Stimulated activated CD8-positive, alpha-beta memory T cell treated with anti-CD3 and anti-CD28 coated beads, Interleukin-15, amount 100 ng/mL, for 48 hours (primary cell): ENCODE results near the gene CDH22.

ENCODE experiments used
- DNase-seq, 2 donors: peaks; one replicate each; pipeline ENCODE4 v3.0.0-alpha.2; 2020; ENCODE audit warnings: low read depth in 2 of 2

Gene CDH22

GRCh38 chr20:46300281-46300680 is 8.0 kb downstream of the CDH22 start:
- DNase-seq, result no peak

DNA sequence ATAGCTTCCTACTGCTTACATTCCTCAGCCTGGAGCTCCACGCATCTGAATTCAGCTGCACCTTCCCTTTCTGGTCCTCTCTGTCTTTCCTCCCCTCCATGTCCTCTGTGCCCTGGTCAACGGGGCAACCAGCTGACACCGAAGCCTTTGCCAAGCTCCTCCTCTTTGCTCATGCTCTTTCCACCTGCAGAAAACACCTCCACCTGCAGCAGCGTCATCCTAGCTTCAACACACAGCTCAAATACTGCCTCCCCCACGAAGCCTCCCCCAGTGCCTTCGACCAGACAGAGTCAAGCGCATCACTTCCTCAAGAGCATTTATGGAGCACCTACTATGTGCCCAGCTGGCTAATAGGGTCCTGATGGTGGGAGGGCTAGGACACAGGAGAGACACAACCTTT is 9.2 kb downstream of the CDH22 start:
- DNase-seq, result no peak

DNA sequence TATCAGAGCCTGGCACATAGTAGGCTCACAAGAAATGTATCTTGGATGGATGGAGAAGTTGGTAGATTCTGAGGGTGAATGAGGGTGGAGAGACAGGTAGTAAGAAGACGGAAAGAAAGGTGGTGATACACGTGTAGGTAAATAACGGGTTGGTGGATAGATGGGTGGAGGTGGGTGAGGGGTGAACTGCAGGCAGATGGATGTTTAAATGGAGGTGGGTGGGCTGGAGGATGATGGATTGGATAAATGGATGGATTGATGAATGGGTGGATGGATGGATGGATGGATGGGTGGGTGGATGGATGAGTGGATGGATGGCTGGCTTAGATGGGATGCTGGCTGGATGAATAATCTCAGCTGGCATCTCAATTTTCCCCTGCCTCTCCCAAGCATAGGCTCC is 9.9 kb downstream of the CDH22 start:
- no peak for DNase-seq

DNA sequence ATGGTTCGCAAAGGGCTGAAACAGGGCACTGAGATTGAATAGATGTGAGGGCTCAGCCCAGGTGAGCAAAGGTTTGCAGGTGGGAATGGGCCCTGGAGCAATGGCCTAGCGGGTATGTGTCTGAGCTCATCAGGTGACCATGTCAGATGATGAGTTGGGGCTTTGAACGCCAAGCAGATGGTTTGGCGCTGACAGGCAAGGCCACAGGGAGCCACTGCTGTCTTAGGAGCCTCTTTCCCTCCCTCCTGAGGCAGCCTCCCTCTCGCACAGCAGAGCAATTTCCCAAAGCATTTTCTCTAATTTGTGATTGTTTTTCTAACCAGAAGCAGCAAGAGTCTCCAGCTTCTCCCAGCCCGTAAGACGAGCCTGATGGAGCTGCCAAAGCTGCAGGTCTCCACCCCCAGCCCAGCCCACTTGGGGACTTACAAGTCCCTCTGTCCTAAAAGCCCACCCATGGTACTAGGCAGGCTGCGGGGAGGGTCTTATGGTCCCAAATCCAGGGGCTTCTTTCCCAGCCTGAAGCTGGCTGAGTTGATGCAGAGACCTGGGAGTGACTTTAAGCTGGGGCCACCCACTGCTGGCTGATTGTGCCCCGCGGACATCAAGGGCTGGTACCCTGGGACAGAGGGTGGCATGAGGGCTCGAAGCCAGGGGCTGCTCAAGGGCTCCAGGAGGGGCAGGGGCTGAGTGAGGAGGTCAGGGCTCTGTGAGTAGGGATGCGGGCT is 11.6 kb downstream of the CDH22 start:
- DNase-seq, result no peak

DNA sequence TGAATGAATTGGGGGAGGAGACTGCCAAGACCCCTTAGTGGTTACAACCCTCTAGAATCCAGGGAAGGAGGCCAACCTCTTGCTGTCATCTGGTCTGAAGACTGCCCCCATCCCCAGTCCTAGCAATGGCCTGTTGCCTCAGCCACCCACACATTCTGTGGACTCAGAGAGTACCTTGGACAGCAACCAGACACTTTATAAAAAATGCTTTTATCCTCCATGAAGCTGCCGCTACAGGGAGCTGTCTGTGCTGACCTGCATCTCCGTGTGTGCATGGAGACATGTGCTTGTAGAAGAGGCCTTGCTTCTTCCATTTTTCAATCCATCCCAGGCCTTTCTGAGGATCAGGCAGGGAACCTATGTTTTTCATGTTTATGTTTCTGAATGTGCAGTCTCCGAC is 15.2 kb downstream of the CDH22 start:
- DNase-seq, result no peak

- no peak for DNase-seq
These were observed 16.9 kb downstream of the CDH22 start for GRCh38 chr20:46291401-46291800.

GRCh38 chr20:46289432-46289831 is 18.9 kb downstream of the CDH22 start:
- DNase-seq, result no peak

DNA sequence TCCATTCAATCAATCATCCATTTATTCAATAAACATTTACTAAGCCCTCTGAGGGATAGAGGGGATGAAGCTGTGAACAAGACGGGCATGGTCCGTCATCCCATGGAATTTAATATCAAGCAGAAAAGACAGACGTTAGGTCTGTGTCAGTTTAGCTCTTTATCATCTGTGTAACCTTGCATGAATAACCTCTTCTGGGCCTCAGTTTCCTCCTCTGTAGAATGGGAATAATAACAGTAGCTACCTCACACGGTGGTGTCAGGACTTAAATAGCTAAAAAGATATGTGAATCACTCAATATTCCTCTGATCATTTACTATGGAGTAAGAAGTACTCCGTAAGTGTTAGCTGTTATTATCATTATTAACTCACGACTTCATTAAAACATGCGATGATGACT is 21.3 kb downstream of the CDH22 start:
- no peak for DNase-seq

- no peak for DNase-seq
These were observed 21.9 kb downstream of the CDH22 start for GRCh38 chr20:46286382-46286781.

GRCh38 chr20:46285740-46286139 is 22.6 kb downstream of the CDH22 start:
- no peak for DNase-seq

DNA sequence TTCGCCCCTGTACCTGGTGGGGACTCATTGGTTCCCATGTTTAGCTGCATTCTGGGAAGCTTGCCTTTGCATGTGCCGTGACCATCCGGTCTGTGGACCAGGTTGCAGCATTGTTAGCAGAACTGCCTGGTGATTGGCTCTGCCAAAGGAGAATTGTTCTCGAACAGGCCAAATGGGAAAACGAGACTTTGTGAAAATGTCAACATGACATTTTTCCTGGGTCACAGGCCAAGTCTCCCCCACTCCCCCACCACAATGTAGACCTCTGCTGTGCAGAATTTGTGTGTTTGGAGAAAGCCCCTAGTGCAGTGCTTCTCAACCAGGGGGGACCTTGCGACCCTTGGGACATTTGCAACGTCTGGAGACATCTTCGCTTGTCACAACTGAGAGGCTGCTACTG is 23.2 kb downstream of the CDH22 start:
- DNase-seq, result no peak

DNA sequence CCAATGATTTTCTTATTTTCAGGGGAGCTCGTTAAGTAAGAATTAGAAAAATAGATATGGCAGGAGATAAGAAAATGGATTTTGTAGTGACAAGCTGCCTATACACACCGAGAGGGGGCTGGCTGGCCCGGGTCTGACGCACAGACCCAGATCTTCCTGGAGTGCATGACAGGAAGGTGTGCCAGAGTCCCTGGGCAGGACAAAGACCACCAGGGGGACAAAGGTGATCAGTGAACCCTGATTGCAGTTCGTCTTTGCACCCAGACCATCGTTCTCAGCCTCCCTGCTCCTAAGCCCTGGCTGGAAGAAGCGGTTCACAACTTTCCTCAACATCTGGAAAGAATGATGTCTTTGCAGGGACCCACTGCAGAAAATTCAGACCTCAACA is 24.3 kb downstream of the CDH22 start:
- DNase-seq, result no peak

- no peak for DNase-seq
These were observed 24.8 kb downstream of the CDH22 start for GRCh38 chr20:46283426-46284039.

- no peak for DNase-seq
These were observed 25.6 kb downstream of the CDH22 start for GRCh38 chr20:46282669-46283068.

- DNase-seq, result no peak
These were observed 29.2 kb downstream of the CDH22 start for GRCh38 chr20:46279103-46279502.

GRCh38 chr20:46277602-46278001 is 30.7 kb downstream of the CDH22 start:
- no peak for DNase-seq

DNA sequence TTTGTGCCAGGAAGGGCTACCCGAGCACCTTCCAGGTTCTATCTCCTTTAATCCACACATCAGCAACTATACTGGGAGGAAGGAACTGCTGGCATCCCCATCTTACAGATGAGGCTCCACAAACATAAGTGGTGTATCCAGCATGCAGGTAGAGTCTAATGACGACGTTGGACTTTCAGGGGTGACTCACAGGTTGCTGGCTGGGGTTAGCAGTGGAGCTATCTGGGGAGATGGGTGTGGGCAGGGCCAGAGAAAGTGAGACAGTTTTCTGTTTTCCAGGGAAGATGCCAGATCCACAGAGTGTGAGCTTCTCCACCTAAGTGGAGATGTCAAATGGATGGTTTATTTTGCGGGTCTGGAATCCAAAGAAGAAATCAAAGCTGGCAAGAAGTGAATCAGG is 31.8 kb downstream of the CDH22 start:
- no peak for DNase-seq

- no peak for DNase-seq
These were observed 33.2 kb downstream of the CDH22 start for GRCh38 chr20:46275091-46275490.

- DNase-seq, result no peak
These were observed 34.6 kb downstream of the CDH22 start for GRCh38 chr20:46273717-46274116.

DNA sequence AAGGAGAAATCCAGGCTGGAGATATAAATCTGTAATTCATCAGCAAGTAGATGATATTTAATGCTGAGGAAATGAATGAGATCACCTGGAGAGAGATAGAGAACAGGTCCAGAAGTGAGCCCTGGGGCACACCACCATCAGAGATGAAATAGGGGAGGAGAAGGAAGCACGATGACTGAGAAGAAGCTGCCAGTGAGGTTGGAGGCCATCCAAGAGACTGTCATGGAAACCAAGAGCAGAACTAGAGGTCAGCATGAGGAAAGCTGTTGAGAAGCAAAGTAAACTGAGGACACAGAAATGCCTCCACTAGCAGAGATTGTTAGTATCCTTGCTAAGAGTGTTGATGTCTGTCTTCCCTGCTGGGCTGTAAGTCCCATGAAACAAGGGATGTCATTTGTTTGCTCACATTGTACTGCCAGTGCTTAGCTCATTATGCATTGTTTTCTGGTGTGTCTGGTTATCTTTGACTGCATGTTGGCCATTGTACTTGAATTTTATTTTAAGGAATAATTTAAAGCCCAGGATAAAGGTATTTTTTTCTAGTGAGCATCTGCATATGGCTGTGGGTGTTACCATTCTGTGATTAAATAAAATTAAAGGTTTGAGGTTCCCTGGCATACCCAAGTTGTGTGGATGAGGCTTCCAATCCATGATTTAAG is 35.8 kb downstream of the CDH22 start:
- no peak for DNase-seq

DNA sequence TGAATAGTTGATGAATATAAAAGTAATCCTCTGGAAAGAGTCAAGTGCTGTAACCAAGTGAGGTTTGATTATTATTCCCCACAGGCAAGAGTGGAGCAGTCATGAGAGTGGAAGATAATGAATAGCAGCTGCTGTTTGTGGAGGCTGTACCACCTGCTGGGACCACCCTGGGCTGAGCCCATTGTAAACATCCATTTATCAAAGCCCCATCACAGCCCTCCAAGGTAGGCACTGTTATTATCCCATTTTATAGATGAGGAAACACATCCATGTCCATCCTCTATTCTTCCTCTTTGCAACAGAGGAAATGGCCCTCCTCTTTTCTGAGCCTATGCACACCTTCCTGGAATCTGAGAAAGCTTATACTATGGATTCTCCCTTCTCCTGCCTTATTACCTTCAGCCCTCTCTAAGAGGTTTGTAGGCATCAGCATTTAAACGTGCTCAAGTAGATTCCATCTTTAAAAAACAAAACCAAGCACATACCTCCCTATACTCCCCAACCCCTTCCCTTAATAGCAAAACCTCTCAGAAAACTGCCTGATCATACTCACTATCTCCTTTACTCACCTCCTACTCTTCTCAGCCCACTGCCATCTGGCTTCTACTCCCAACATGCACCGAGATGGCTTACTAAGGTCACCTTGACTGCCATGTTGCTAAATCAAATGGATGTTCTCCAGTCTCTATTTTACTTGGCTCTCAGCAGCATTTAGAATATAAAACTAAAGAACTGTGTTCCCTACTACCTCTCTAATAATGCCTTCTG is 37.1 kb downstream of the CDH22 start:
- no peak for DNase-seq

GRCh38 chr20:46269372-46269771 is 38.9 kb downstream of the CDH22 start:
- no peak for DNase-seq

DNA sequence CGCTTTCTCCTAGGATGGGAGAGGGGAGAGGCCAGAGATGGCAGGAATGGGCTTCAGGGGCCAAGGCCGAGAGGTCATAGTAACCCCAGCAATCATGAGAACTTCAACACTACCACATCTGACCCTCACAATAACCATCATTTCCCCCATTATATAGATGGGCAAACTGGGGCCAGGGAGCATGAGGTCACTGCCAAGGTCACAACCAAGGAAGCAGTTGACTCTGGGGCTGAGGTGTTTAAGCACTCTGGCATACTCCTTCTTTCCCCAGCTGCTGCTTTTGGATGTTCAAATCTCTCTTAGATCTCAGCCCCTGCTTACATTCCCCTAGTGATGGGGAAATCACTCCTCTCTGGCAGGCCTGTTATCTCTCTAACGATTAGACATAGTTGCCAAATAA is 39.6 kb downstream of the CDH22 start:
- DNase-seq, result no peak
